SK-N-SH treated with all-trans-retinoic acid at 6 μM for 48 hours (cell line): ENCODE measurements around the gene PLB1.

Source experiments
- ATAC-seq: fragments of 200-7000 bp; cut with Tn5 transposase; 3 replicates; pipeline ENCODE4 v1.9.1; 2020; ENCODE audit warnings: mild to moderate bottlenecking, moderate library complexity
- BACH2 ChIP-seq: fragments of 250-450 bp; sonication (Bioruptor Pico); IDR thresholded peaks from 2 replicates; pipeline ENCODE4 v1.9.0; 2021; ENCODE audit warnings: mild to moderate bottlenecking, borderline replicate concordance
- ESRRG ChIP-seq: fragments of 250-450 bp; sonication (Bioruptor Pico); IDR thresholded peaks from 2 replicates; pipeline ENCODE4 v1.6.1; 2021; ENCODE audit warnings: mild to moderate bottlenecking
- GLIS3 ChIP-seq: fragments of 250-450 bp; sonication (Bioruptor Pico); IDR thresholded peaks from 2 replicates; pipeline ENCODE4 v1.5.0; 2020; ENCODE audit warnings: mild to moderate bottlenecking, moderate library complexity
- OSR1 ChIP-seq: fragments of 250-450 bp; sonication (Bioruptor Pico); IDR thresholded peaks from 2 replicates; pipeline ENCODE4 v1.8.0; 2022; ENCODE audit warnings: moderate library complexity, mild to moderate bottlenecking, inconsistent platforms
- RARB ChIP-seq: fragments of 250-450 bp; sonication (Bioruptor Pico); IDR thresholded peaks from 2 replicates; pipeline ENCODE4 v1.8.0; 2021; ENCODE audit warnings: mild to moderate bottlenecking, moderate library complexity
- TCF4 ChIP-seq: fragments of 250-450 bp; sonication (Bioruptor Pico); IDR thresholded peaks from 2 replicates; pipeline ENCODE4 v1.8.0; 2021; ENCODE audit warnings: mild to moderate bottlenecking, moderate library complexity, borderline replicate concordance
- TOX ChIP-seq: fragments of 250-450 bp; sonication (Bioruptor Pico); IDR thresholded peaks from 2 replicates; pipeline ENCODE4 v1.8.0; 2021; ENCODE audit warnings: mild to moderate bottlenecking, moderate library complexity, borderline replicate concordance
- ZC3H10 ChIP-seq: fragments of 250-450 bp; sonication (Bioruptor Pico); IDR thresholded peaks from 2 replicates; pipeline ENCODE4 v1.5.1; 2021; ENCODE audit warnings: mild to moderate bottlenecking, moderate library complexity
- ZFP3 ChIP-seq: fragments of 250-450 bp; sonication (Bioruptor Pico); IDR thresholded peaks from 2 replicates; pipeline ENCODE4 v1.5.0; 2020; ENCODE audit warnings: mild to moderate bottlenecking, moderate library complexity
- ZFP30 ChIP-seq: fragments of 450-650 bp; formaldehyde crosslinking; IDR thresholded peaks from 2 replicates; pipeline ENCODE4 v1.5.0; 2022; ENCODE audit warnings: mild to moderate bottlenecking, moderate library complexity
- ZNF565 ChIP-seq: fragments of 450-650 bp; formaldehyde crosslinking; conservative IDR thresholded peaks from 2 replicates; pipeline ENCODE4 v1.5.0; 2020; ENCODE audit warnings: low read depth, mild to moderate bottlenecking, moderate library complexity
- ZNF70 ChIP-seq: fragments of 450-650 bp; formaldehyde crosslinking; IDR thresholded peaks from 2 replicates; pipeline ENCODE4 v1.5.0; 2020; ENCODE audit warnings: mild to moderate bottlenecking, moderate library complexity
- ZNF8 ChIP-seq: fragments of 450-650 bp; formaldehyde crosslinking; IDR thresholded peaks from 2 replicates; pipeline ENCODE4 v1.5.0; 2020; ENCODE audit warnings: mild to moderate bottlenecking, moderate library complexity
- TF ChIP-seq, protein P1 (sequence below): fragments of 250-450 bp; sonication (Bioruptor Pico); IDR thresholded peaks from 2 replicates; pipeline ENCODE4 v1.5.1; 2021; ENCODE audit warnings: mild to moderate bottlenecking, moderate library complexity
- TF ChIP-seq, protein P2 (sequence below): fragments of 250-450 bp; sonication (Bioruptor Pico); IDR thresholded peaks from 2 replicates; pipeline ENCODE4 v1.8.0; 2021; ENCODE audit warnings: low read depth, mild to moderate bottlenecking, moderate library complexity, borderline replicate concordance
- TF ChIP-seq, protein P3 (sequence below): fragments of 250-450 bp; sonication (Bioruptor Pico); IDR thresholded peaks from 2 replicates; pipeline ENCODE4 v1.5.1; 2020; ENCODE audit warnings: low read depth, mild to moderate bottlenecking, moderate library complexity
- TF ChIP-seq, protein P4 (sequence below): fragments of 250-450 bp; sonication (Bioruptor Pico); IDR thresholded peaks from 2 replicates; pipeline ENCODE4 v1.8.0; 2020; ENCODE audit warnings: mild to moderate bottlenecking, moderate library complexity, borderline replicate concordance
- TF ChIP-seq, protein P5 (sequence below): fragments of 250-450 bp; sonication (Bioruptor Pico); IDR thresholded peaks from 2 replicates; pipeline ENCODE4 v1.5.0; 2020; ENCODE audit warnings: mild to moderate bottlenecking, moderate library complexity

PLB1 gene

DNA sequence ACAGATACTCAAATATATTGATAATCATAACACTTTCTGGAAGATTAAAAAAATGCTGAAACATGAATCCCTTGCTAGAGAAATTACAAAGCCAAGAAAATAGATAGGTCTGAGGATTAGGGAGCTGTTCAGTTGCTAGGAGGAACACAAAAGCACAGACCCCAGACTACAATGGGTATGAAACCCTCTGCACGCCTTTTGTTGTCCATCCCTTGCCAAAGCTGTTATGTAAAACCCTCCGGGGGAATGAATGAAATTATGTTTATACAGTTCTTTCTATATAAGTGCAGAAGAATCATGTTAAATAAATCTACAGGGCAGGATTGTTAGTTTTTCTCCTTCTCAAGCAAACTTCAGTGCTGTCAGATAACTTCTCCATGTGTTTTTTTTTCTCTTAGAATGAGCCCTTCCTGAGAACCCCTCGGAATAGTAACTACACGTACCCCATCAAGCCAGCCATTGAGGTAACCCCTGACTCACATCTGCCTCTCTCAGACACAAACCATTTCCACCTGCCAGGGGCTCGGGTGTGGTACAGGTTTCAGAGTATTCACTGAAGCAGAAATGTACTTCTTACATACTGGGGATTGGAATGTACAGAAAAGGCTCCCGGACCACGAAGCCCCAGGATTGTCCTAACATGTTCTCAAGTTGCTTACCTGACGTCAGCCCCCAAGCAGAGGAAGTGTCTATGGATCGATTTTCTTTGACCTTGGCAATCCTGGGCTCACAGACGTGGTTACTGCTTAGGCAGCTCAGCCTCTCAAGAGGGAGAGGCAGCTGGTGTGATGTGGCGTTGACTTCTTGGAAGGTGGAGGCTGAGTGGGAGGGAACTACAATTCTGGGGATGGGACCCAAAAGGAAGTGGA lies 118.0 kb downstream of the PLB1 start:
- TF ChIP-seq TOX (no peak), RARB (CRISPR knock-in tag) (no peak), OSR1 (no peak), BACH2 (CRISPR knock-in tag) (no peak), ZNF565 (no peak), ESRRG (CRISPR knock-in tag) (no peak), GLIS3 (CRISPR knock-in tag) (no peak), ZFP3 (no peak), ZC3H10 (CRISPR knock-in tag) (no peak), ZFP30 (CRISPR knock-in tag) (no peak)
- TF ChIP-seq, protein P1, sequence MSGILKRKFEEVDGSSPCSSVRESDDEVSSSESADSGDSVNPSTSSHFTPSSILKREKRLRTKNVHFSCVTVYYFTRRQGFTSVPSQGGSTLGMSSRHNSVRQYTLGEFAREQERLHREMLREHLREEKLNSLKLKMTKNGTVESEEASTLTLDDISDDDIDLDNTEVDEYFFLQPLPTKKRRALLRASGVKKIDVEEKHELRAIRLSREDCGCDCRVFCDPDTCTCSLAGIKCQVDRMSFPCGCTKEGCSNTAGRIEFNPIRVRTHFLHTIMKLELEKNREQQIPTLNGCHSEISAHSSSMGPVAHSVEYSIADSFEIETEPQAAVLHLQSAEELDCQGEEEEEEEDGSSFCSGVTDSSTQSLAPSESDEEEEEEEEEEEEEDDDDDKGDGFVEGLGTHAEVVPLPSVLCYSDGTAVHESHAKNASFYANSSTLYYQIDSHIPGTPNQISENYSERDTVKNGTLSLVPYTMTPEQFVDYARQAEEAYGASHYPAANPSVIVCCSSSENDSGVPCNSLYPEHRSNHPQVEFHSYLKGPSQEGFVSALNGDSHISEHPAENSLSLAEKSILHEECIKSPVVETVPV (CRISPR knock-in tag), result no peak
- TF ChIP-seq, protein P2, sequence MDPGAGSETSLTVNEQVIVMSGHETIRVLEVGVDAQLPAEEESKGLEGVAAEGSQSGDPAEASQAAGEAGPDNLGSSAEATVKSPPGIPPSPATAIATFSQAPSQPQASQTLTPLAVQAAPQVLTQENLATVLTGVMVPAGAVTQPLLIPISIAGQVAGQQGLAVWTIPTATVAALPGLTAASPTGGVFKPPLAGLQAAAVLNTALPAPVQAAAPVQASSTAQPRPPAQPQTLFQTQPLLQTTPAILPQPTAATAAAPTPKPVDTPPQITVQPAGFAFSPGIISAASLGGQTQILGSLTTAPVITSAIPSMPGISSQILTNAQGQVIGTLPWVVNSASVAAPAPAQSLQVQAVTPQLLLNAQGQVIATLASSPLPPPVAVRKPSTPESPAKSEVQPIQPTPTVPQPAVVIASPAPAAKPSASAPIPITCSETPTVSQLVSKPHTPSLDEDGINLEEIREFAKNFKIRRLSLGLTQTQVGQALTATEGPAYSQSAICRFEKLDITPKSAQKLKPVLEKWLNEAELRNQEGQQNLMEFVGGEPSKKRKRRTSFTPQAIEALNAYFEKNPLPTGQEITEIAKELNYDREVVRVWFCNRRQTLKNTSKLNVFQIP (CRISPR knock-in tag), result no peak
- TF ChIP-seq, protein P3, sequence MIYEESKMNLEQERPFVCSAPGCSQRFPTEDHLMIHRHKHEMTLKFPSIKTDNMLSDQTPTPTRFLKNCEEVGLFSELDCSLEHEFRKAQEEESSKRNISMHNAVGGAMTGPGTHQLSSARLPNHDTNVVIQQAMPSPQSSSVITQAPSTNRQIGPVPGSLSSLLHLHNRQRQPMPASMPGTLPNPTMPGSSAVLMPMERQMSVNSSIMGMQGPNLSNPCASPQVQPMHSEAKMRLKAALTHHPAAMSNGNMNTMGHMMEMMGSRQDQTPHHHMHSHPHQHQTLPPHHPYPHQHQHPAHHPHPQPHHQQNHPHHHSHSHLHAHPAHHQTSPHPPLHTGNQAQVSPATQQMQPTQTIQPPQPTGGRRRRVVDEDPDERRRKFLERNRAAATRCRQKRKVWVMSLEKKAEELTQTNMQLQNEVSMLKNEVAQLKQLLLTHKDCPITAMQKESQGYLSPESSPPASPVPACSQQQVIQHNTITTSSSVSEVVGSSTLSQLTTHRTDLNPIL (CRISPR knock-in tag), result no peak
- TF ChIP-seq, protein P4, sequence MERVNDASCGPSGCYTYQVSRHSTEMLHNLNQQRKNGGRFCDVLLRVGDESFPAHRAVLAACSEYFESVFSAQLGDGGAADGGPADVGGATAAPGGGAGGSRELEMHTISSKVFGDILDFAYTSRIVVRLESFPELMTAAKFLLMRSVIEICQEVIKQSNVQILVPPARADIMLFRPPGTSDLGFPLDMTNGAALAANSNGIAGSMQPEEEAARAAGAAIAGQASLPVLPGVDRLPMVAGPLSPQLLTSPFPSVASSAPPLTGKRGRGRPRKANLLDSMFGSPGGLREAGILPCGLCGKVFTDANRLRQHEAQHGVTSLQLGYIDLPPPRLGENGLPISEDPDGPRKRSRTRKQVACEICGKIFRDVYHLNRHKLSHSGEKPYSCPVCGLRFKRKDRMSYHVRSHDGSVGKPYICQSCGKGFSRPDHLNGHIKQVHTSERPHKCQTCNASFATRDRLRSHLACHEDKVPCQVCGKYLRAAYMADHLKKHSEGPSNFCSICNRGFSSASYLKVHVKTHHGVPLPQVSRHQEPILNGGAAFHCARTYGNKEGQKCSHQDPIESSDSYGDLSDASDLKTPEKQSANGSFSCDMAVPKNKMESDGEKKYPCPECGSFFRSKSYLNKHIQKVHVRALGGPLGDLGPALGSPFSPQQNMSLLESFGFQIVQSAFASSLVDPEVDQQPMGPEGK, result no peak
- TF ChIP-seq, protein P5, sequence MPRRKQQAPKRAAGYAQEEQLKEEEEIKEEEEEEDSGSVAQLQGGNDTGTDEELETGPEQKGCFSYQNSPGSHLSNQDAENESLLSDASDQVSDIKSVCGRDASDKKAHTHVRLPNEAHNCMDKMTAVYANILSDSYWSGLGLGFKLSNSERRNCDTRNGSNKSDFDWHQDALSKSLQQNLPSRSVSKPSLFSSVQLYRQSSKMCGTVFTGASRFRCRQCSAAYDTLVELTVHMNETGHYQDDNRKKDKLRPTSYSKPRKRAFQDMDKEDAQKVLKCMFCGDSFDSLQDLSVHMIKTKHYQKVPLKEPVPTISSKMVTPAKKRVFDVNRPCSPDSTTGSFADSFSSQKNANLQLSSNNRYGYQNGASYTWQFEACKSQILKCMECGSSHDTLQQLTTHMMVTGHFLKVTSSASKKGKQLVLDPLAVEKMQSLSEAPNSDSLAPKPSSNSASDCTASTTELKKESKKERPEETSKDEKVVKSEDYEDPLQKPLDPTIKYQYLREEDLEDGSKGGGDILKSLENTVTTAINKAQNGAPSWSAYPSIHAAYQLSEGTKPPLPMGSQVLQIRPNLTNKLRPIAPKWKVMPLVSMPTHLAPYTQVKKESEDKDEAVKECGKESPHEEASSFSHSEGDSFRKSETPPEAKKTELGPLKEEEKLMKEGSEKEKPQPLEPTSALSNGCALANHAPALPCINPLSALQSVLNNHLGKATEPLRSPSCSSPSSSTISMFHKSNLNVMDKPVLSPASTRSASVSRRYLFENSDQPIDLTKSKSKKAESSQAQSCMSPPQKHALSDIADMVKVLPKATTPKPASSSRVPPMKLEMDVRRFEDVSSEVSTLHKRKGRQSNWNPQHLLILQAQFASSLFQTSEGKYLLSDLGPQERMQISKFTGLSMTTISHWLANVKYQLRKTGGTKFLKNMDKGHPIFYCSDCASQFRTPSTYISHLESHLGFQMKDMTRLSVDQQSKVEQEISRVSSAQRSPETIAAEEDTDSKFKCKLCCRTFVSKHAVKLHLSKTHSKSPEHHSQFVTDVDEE, result no peak
- no peak; the same call in 2 of the 3 replicates for ATAC-seq

DNA sequence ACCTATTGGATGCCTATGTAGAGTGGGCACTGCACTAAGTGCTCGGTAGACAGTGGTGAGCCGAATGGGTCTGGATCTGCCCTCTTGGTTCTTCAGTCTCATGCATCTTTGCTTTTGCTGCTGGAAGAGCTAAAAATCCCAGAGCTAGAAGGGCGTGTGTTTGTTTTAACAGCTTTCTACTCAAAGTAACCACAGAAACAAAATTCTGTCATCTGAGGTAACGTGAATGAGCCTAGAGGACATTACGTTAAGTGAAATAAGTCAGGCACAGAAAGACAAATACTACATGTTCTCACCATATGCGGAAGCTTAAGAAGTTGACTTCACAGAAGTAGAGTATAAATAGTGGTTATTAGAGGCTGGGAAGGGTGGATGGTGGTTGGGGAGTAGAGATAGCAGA lies 119.8 kb downstream of the PLB1 start:
- ATAC-seq, result no peak
- TF ChIP-seq ZNF8 (CRISPR knock-in tag) (no peak), TOX (no peak), BACH2 (CRISPR knock-in tag) (no peak), RARB (CRISPR knock-in tag) (no peak), ZNF70 (no peak), ZC3H10 (CRISPR knock-in tag) (no peak), TCF4 (CRISPR knock-in tag) (no peak), GLIS3 (CRISPR knock-in tag) (no peak), ZNF565 (no peak), OSR1 (no peak), ZFP3 (no peak), ZFP30 (CRISPR knock-in tag) (no peak)
- TF ChIP-seq, protein P2 (CRISPR knock-in tag), result no peak
- TF ChIP-seq, protein P4, result no peak
- TF ChIP-seq, protein P1 (CRISPR knock-in tag), result no peak
- TF ChIP-seq, protein P3 (CRISPR knock-in tag), result no peak
